ENCODE results near the gene COBL. TPM values are rescaled to one million over a fixed set of nuclear protein-coding genes. Genes with fewer than 3 reads are reported as not detected.

COBL gene
- polyA plus RNA-seq (2013), result 0.28 TPM

GRCh38 chr7:51316666-51317581, at the start of gene COBL:
Gene COBL (minus strand): TSS chr7:51316809. CDS start chr7:51316633, 176 bp downstream.
- H3K9me3 ChIP-seq (ENCODE audit: control extremely low read depth in 1 of 5, control insufficient read depth in 4 of 5, insufficient read depth in 2 of 5, low read depth in 1 of 5, low read length in 4 of 5), result no peaks in the 10 kb centered on the region
- WGBS (ENCODE audit: insufficient coverage), result 3% methylated on average over 55 of the region's 94 CpGs
- peaks cover 0 to 23% (median 14%) of the 10 kb centered on the region in 4 experiments for H3K4me1 ChIP-seq (ENCODE audit: control extremely low read depth in 1 of 4, control insufficient read depth in 4 of 4, insufficient read depth in 4 of 4, low read length in 3 of 4)
- no peak within 1 kb of the TSS for H3K27ac ChIP-seq (ENCODE audit: insufficient read depth in 1 of 2, low read depth in 1 of 2, low read length in 2 of 2, poor library complexity in 1 of 2, severe bottlenecking in 2 of 2)
- ChIA-PET POLR2A (no interaction called here), CTCF (no interaction called here)
- peaks cover 0 to 60% (median 20%) of the 10 kb centered on the region in 5 experiments for H3K27me3 ChIP-seq (replicated peaks in 2 of 5; ENCODE audit: control insufficient read depth in 4 of 5, insufficient read depth in 5 of 5, low read length in 4 of 5)
- DNase-seq, result peak in 2 of 3 donors; percentile 33 to 51
- H3K4me3 ChIP-seq (ENCODE audit: control insufficient read depth in 1 of 7, extremely low read depth in 1 of 7, insufficient read depth in 4 of 7, low read depth in 2 of 7, low read length in 6 of 7), result peak within 1 kb of the TSS; percentile 25 to 73 (median 63)
- H3K36me3 ChIP-seq (ENCODE audit: control insufficient read depth in 4 of 4, insufficient read depth in 4 of 4, low read length in 3 of 4), result no peaks in the 10 kb centered on the region

GRCh38 chr7:51366172-51366728, 49.6 kb upstream of the COBL start:
- no peak for DNase-seq
- ChIA-PET CTCF (interaction anchor here (0.9 to 7.1 kb wide), 13 partner anchors 10 to 1231 kb away, joined by 3 to 113 read pairs (median 4); no protein-coding TSS in a partner anchor), POLR2A (no interaction called here)
- 94% methylated on average over 7 of the region's 7 CpGs for WGBS (ENCODE audit: insufficient coverage)
- Histone ChIP-seq H3K36me3 (ENCODE audit: control insufficient read depth in 4 of 4, insufficient read depth in 4 of 4, low read length in 3 of 4) (no peaks in the 10 kb centered on the region), H3K27ac (ENCODE audit: insufficient read depth in 1 of 2, low read depth in 1 of 2, low read length in 2 of 2, poor library complexity in 1 of 2, severe bottlenecking in 2 of 2) (no peak overlapping the region), H3K9me3 (ENCODE audit: control extremely low read depth in 1 of 5, control insufficient read depth in 4 of 5, insufficient read depth in 2 of 5, low read depth in 1 of 5, low read length in 4 of 5) (no peaks in the 10 kb centered on the region), H3K4me1 (ENCODE audit: control extremely low read depth in 1 of 4, control insufficient read depth in 4 of 4, insufficient read depth in 4 of 4, low read length in 3 of 4) (peaks cover 0 to 2% (median 0%) of the 10 kb centered on the region in 4 experiments), H3K27me3 (replicated peaks in 2 of 5; ENCODE audit: control insufficient read depth in 4 of 5, insufficient read depth in 5 of 5, low read length in 4 of 5) (no peaks in the 10 kb centered on the region), H3K4me3 (ENCODE audit: control insufficient read depth in 1 of 7, extremely low read depth in 1 of 7, insufficient read depth in 4 of 7, low read depth in 2 of 7, low read length in 6 of 7) (no peak overlapping the region)

GRCh38 chr7:51357821-51358220, 41.2 kb upstream of the COBL start:
- POLR2A ChIA-PET, result interaction anchor here (0.6 kb wide), 1 partner anchor 275 kb away, joined by 4 read pairs; no protein-coding TSS in a partner anchor
- DNase-seq, result no peak
- 94% methylated on average over 6 of the region's 6 CpGs for WGBS (ENCODE audit: insufficient coverage)
- Histone ChIP-seq H3K27me3 (replicated peaks in 2 of 5; ENCODE audit: control insufficient read depth in 4 of 5, insufficient read depth in 5 of 5, low read length in 4 of 5) (peaks cover 0 to 3% (median 0%) of the 10 kb centered on the region in 5 experiments), H3K9me3 (ENCODE audit: control extremely low read depth in 1 of 5, control insufficient read depth in 4 of 5, insufficient read depth in 2 of 5, low read depth in 1 of 5, low read length in 4 of 5) (no peaks in the 10 kb centered on the region), H3K36me3 (ENCODE audit: control insufficient read depth in 4 of 4, insufficient read depth in 4 of 4, low read length in 3 of 4) (no peaks in the 10 kb centered on the region), H3K4me3 (ENCODE audit: control insufficient read depth in 1 of 7, extremely low read depth in 1 of 7, insufficient read depth in 4 of 7, low read depth in 2 of 7, low read length in 6 of 7) (no peak overlapping the region), H3K27ac (ENCODE audit: insufficient read depth in 1 of 2, low read depth in 1 of 2, low read length in 2 of 2, poor library complexity in 1 of 2, severe bottlenecking in 2 of 2) (no peak overlapping the region), H3K4me1 (ENCODE audit: control extremely low read depth in 1 of 4, control insufficient read depth in 4 of 4, insufficient read depth in 4 of 4, low read length in 3 of 4) (no peaks in the 10 kb centered on the region)
- CTCF ChIA-PET, result no interaction called here

GRCh38 chr7:51356849-51357516, 40.4 kb upstream of the COBL start:
- Histone ChIP-seq H3K4me1 (ENCODE audit: control extremely low read depth in 1 of 4, control insufficient read depth in 4 of 4, insufficient read depth in 4 of 4, low read length in 3 of 4) (no peaks in the 10 kb centered on the region), H3K27me3 (replicated peaks in 2 of 5; ENCODE audit: control insufficient read depth in 4 of 5, insufficient read depth in 5 of 5, low read length in 4 of 5) (peaks cover 0 to 6% (median 0%) of the 10 kb centered on the region in 5 experiments), H3K9me3 (ENCODE audit: control extremely low read depth in 1 of 5, control insufficient read depth in 4 of 5, insufficient read depth in 2 of 5, low read depth in 1 of 5, low read length in 4 of 5) (no peaks in the 10 kb centered on the region), H3K4me3 (ENCODE audit: control insufficient read depth in 1 of 7, extremely low read depth in 1 of 7, insufficient read depth in 4 of 7, low read depth in 2 of 7, low read length in 6 of 7) (no peak overlapping the region), H3K36me3 (ENCODE audit: control insufficient read depth in 4 of 4, insufficient read depth in 4 of 4, low read length in 3 of 4) (no peaks in the 10 kb centered on the region), H3K27ac (ENCODE audit: insufficient read depth in 1 of 2, low read depth in 1 of 2, low read length in 2 of 2, poor library complexity in 1 of 2, severe bottlenecking in 2 of 2) (no peak overlapping the region)
- no peak for DNase-seq
- ChIA-PET POLR2A (interaction anchor here (0.6 kb wide), 1 partner anchor 274 kb away, joined by 4 read pairs; no protein-coding TSS in a partner anchor), CTCF (interaction anchor here (1.6 to 3.1 kb wide), 2 partner anchors 10 to 19 kb away, joined by 6 to 15 read pairs; no protein-coding TSS in a partner anchor)
- WGBS (ENCODE audit: insufficient coverage), result 96% methylated on average over 12 of the region's 12 CpGs

GRCh38 chr7:51354897-51355296, 38.3 kb upstream of the COBL start:
- WGBS (ENCODE audit: insufficient coverage), result 39% methylated on average over 4 of the region's 5 CpGs
- no peaks in the 10 kb centered on the region for H3K4me1 ChIP-seq (ENCODE audit: control extremely low read depth in 1 of 4, control insufficient read depth in 4 of 4, insufficient read depth in 4 of 4, low read length in 3 of 4)
- peak; percentile 47 to 83 (median 76) for DNase-seq
- CTCF ChIA-PET, result interaction anchor here (0.7 to 3.1 kb wide), 10 partner anchors 8 to 194 kb away, joined by 3 to 15 read pairs (median 4); no protein-coding TSS in a partner anchor
- POLR2A ChIA-PET, result no interaction called here
- peaks cover 0 to 4% (median 0%) of the 10 kb centered on the region in 5 experiments for H3K27me3 ChIP-seq (replicated peaks in 2 of 5; ENCODE audit: control insufficient read depth in 4 of 5, insufficient read depth in 5 of 5, low read length in 4 of 5)
- no peaks in the 10 kb centered on the region for H3K36me3 ChIP-seq (ENCODE audit: control insufficient read depth in 4 of 4, insufficient read depth in 4 of 4, low read length in 3 of 4)
- H3K27ac ChIP-seq (ENCODE audit: insufficient read depth in 1 of 2, low read depth in 1 of 2, low read length in 2 of 2, poor library complexity in 1 of 2, severe bottlenecking in 2 of 2), result no peak overlapping the region
- peak overlapping the region in 1 of 7 experiments; percentile 12 for H3K4me3 ChIP-seq (ENCODE audit: control insufficient read depth in 1 of 7, extremely low read depth in 1 of 7, insufficient read depth in 4 of 7, low read depth in 2 of 7, low read length in 6 of 7)
- no peaks in the 10 kb centered on the region for H3K9me3 ChIP-seq (ENCODE audit: control extremely low read depth in 1 of 5, control insufficient read depth in 4 of 5, insufficient read depth in 2 of 5, low read depth in 1 of 5, low read length in 4 of 5)

GRCh38 chr7:51354434-51354833, 37.8 kb upstream of the COBL start:
- H3K36me3 ChIP-seq (ENCODE audit: control insufficient read depth in 4 of 4, insufficient read depth in 4 of 4, low read length in 3 of 4), result no peaks in the 10 kb centered on the region
- DNase-seq, result no peak
- no peak overlapping the region for H3K27ac ChIP-seq (ENCODE audit: insufficient read depth in 1 of 2, low read depth in 1 of 2, low read length in 2 of 2, poor library complexity in 1 of 2, severe bottlenecking in 2 of 2)
- peaks cover 0 to 2% (median 0%) of the 10 kb centered on the region in 5 experiments for H3K27me3 ChIP-seq (replicated peaks in 2 of 5; ENCODE audit: control insufficient read depth in 4 of 5, insufficient read depth in 5 of 5, low read length in 4 of 5)
- 96% methylated on average over 2 of the region's 2 CpGs for WGBS (ENCODE audit: insufficient coverage)
- no peaks in the 10 kb centered on the region for H3K9me3 ChIP-seq (ENCODE audit: control extremely low read depth in 1 of 5, control insufficient read depth in 4 of 5, insufficient read depth in 2 of 5, low read depth in 1 of 5, low read length in 4 of 5)
- no peaks in the 10 kb centered on the region for H3K4me1 ChIP-seq (ENCODE audit: control extremely low read depth in 1 of 4, control insufficient read depth in 4 of 4, insufficient read depth in 4 of 4, low read length in 3 of 4)
- no peak overlapping the region for H3K4me3 ChIP-seq (ENCODE audit: control insufficient read depth in 1 of 7, extremely low read depth in 1 of 7, insufficient read depth in 4 of 7, low read depth in 2 of 7, low read length in 6 of 7)
- POLR2A ChIA-PET, result no interaction called here
- CTCF ChIA-PET, result interaction anchor here (0.7 to 3.1 kb wide), 7 partner anchors 10 to 193 kb away, joined by 3 to 15 read pairs (median 5); no protein-coding TSS in a partner anchor

Data from common myeloid progenitor, CD34-positive (primary cell).